IPS-20b (cell line): ENCODE measurements around the gene SAP30.

Source experiments
- H3K27ac ChIP-seq: one replicate; pipeline ENCODE4 v1.5.1; 2013; ENCODE audit warnings: low read length
- H3K27me3 ChIP-seq: 2 replicates; pipeline ENCODE4 v1.6.1; 2013; ENCODE audit warnings: mild to moderate bottlenecking, low read length, inconsistent platforms; ENCODE audit not compliant: insufficient read depth
- H3K36me3 ChIP-seq: 2 replicates; pipeline ENCODE4 v1.6.1; 2013; ENCODE audit warnings: low read depth, mild to moderate bottlenecking, inconsistent platforms, low read length, moderate library complexity; ENCODE audit not compliant: insufficient read depth
- H3K4me1 ChIP-seq: 2 replicates; pipeline ENCODE4 v1.6.1; 2013; ENCODE audit warnings: mild to moderate bottlenecking, control low read depth, inconsistent platforms, low read length, moderate library complexity; ENCODE audit not compliant: insufficient read depth
- H3K4me3 ChIP-seq: 2 replicates; pipeline ENCODE4 v1.5.1; 2013; ENCODE audit warnings: mild to moderate bottlenecking, low read length, inconsistent platforms
- H3K9ac ChIP-seq: 2 replicates; pipeline ENCODE4 v1.6.1; 2013; ENCODE audit warnings: low read depth, mild to moderate bottlenecking, inconsistent platforms, low read length, moderate library complexity
- H3K9me3 ChIP-seq: 2 replicates; pipeline ENCODE4 v1.6.1; 2013; ENCODE audit warnings: mild to moderate bottlenecking, low read depth, low read length, inconsistent platforms; ENCODE audit not compliant: insufficient read depth

The SAP30 gene

GRCh38 chr4:173420324-173420752 lies 49.6 kb downstream of the SAP30 start:
- no peaks in the 10 kb centered on the region for H3K4me1 ChIP-seq
- H3K27me3 ChIP-seq: no peaks in the 10 kb centered on the region
- no peak overlapping the region for H3K4me3 ChIP-seq
- H3K36me3 ChIP-seq: no peaks in the 10 kb centered on the region
- H3K9me3 ChIP-seq: no peaks in the 10 kb centered on the region
- no peak overlapping the region for H3K9ac ChIP-seq
- no peak overlapping the region for H3K27ac ChIP-seq

GRCh38 chr4:173420801-173421200 lies 50.0 kb downstream of the SAP30 start:
- Histone ChIP-seq H3K4me3 (no peak overlapping the region), H3K9me3 (no peaks in the 10 kb centered on the region), H3K27ac (no peak overlapping the region), H3K36me3 (no peaks in the 10 kb centered on the region), H3K9ac (no peak overlapping the region), H3K27me3 (no peaks in the 10 kb centered on the region), H3K4me1 (no peaks in the 10 kb centered on the region)

GRCh38 chr4:173424899-173425805 lies 54.4 kb downstream of the SAP30 start:
- no peak overlapping the region for H3K27ac ChIP-seq
- H3K4me1 ChIP-seq: no peaks in the 10 kb centered on the region
- H3K27me3 ChIP-seq: no peaks in the 10 kb centered on the region
- H3K4me3 ChIP-seq: no peak overlapping the region
- no peak overlapping the region for H3K9ac ChIP-seq
- H3K36me3 ChIP-seq: no peaks in the 10 kb centered on the region
- H3K9me3 ChIP-seq: no peaks in the 10 kb centered on the region

- H3K27ac ChIP-seq: no peak overlapping the region
- no peaks in the 10 kb centered on the region for H3K36me3 ChIP-seq
- H3K9me3 ChIP-seq: no peaks in the 10 kb centered on the region
- no peaks in the 10 kb centered on the region for H3K27me3 ChIP-seq
- H3K9ac ChIP-seq: no peak overlapping the region
- no peaks in the 10 kb centered on the region for H3K4me1 ChIP-seq
- no peak overlapping the region for H3K4me3 ChIP-seq
Measured at GRCh38 chr4:173426064-173426463, 55.3 kb downstream of the SAP30 start.
